Smooth muscle cell (in vitro differentiated cells): ENCODE measurements around the gene LRRC23. TPM values are rescaled to one million over a fixed set of nuclear protein-coding genes. Genes with fewer than 3 reads are reported as not detected.

Source experiments
- DNase-seq: peaks from one replicate; lab custom pipeline; 2025; ENCODE audit not compliant: unreplicated experiment; lab: John Stamatoyannopoulos, UW
- H2AFZ ChIP-seq: fragments of 200-600 bp; sonication (generic); 2 replicates; pipeline ENCODE4 v1.6.0; 2016; ENCODE audit warnings: antibody characterized with exemption, low read depth, mild to moderate bottlenecking
- H3F3A ChIP-seq: fragments of 200-600 bp; sonication (generic); 2 replicates; pipeline ENCODE4 v1.6.0; 2017; ENCODE audit warnings: antibody characterized with exemption, low read depth
- H3K27ac ChIP-seq: fragments of 200-600 bp; sonication (generic); 2 replicates; pipeline ENCODE4 v1.5.1; 2016; ENCODE audit warnings: low read depth, mild to moderate bottlenecking
- H3K27me3 ChIP-seq: fragments of 200-600 bp; sonication (generic); 2 replicates; pipeline ENCODE4 v1.6.1; 2016; ENCODE audit warnings: low read depth, mild to moderate bottlenecking
- H3K36me3 ChIP-seq: fragments of 200-600 bp; sonication (generic); 2 replicates; pipeline ENCODE4 v1.5.1; 2016; ENCODE audit warnings: low read depth
- H3K4me1 ChIP-seq: fragments of 200-600 bp; sonication (generic); 2 replicates; pipeline ENCODE4 v1.5.1; 2016; ENCODE audit warnings: low read depth
- H3K4me2 ChIP-seq: fragments of 200-600 bp; sonication (generic); 2 replicates; pipeline ENCODE4 v1.6.0; 2016; ENCODE audit warnings: mild to moderate bottlenecking
- H3K4me3 ChIP-seq: fragments of 200-600 bp; sonication (generic); 2 replicates; pipeline ENCODE4 v1.5.1; 2016; ENCODE audit warnings: mild to moderate bottlenecking
- H3K79me2 ChIP-seq: fragments of 200-600 bp; sonication (generic); 2 replicates; pipeline ENCODE4 v1.6.0; 2016; ENCODE audit warnings: low read depth, mild to moderate bottlenecking
- H3K9ac ChIP-seq: fragments of 200-600 bp; sonication (generic); 2 replicates; pipeline ENCODE4 v1.6.0; 2016; ENCODE audit warnings: low read depth
- H3K9me3 ChIP-seq: fragments of 200-600 bp; sonication (generic); replicated peaks from 2 replicates; pipeline ENCODE4 v1.5.1; 2016; ENCODE audit warnings: low read depth
- H4K20me1 ChIP-seq: fragments of 200-600 bp; sonication (generic); 2 replicates; pipeline ENCODE4 v1.6.0; 2016; ENCODE audit warnings: low read depth
- CTCF ChIP-seq: fragments of 200-600 bp; sonication (generic); IDR thresholded peaks from 2 replicates; pipeline ENCODE4 v1.5.1; 2017; ENCODE audit warnings: borderline replicate concordance, mild to moderate bottlenecking, antibody characterized with exemption; ENCODE audit not compliant: insufficient read depth, poor library complexity, severe bottlenecking
- WGBS: methylation state at CpG from one replicate; pipeline ENCODE4 v1.1.7; 2016; ENCODE audit warnings: low lambda C conversion rate; 5-methylcytosine and 5-hydroxymethylcytosine counted together
- microRNA counts: library from miRNA; unstranded; fragments of <30 nt; microRNA quantifications from one replicate; lab custom pipeline; 2016
- microRNA-seq: library from miRNA; unstranded; fragments of <30 nt; microRNA quantifications from one replicate; pipeline ENCODE4, GENCODE V29; 2016; ENCODE audit warnings: borderline number of aligned reads
- polyA plus RNA-seq: library from polyadenylated mRNA; unstranded; fragments of >200 nt; fragmentation: Nextera tagmentation; extraction: Ambion mirVana; gene quantifications from 2 replicates; pipeline ENCODE4 v1.2.1, GENCODE V29; 2016
- small RNA-seq: library from RNA; depleted of rRNA; stranded (forward); fragments of <200 nt; gene quantifications from one replicate; pipeline ENCODE3, GENCODE V24; 2014
- total RNA-seq: library from RNA; depleted of rRNA; stranded (reverse); fragments of >200 nt; gene quantifications from 2 replicates; pipeline ENCODE4 v1.2.3, GENCODE V29; 2014

Gene LRRC23
- total and polyA plus RNA-seq, 2 experiments from 2014 or later: 14.2 to 19.5 TPM

- H3K27ac ChIP-seq: peak overlapping the region; percentile 96
- H3F3A ChIP-seq: peaks cover 39% of the 10 kb centered on the region
- H3K9ac ChIP-seq: peak overlapping the region; percentile 29
- no peaks in the 10 kb centered on the region for H3K27me3 ChIP-seq
- 49% methylated on average over 25 of the region's 25 CpGs for WGBS
- H3K9me3 ChIP-seq: no peaks in the 10 kb centered on the region
- no peaks in the 10 kb centered on the region for H3K79me2 ChIP-seq
- peaks cover 19% of the 10 kb centered on the region for H3K4me1 ChIP-seq
- peaks cover 5% of the 10 kb centered on the region for H4K20me1 ChIP-seq
- peak overlapping the region; percentile 75 for H3K4me2 ChIP-seq
- no peak for TF ChIP-seq CTCF
- H2AFZ ChIP-seq: no peak overlapping the region
- DNase-seq: no peak
- peak overlapping the region; percentile 56 for H3K4me3 ChIP-seq
- H3K36me3 ChIP-seq: no peaks in the 10 kb centered on the region
These were observed 57.8 kb downstream of the LRRC23 start for GRCh38 chr12:6962285-6963015.

GRCh38 chr12:6963016-6963731 is 58.6 kb downstream of the LRRC23 start:
- peak overlapping the region; percentile 96 for H3K27ac ChIP-seq
- peak overlapping the region; percentile 56 for H3K4me3 ChIP-seq
- H3K79me2 ChIP-seq: no peaks in the 10 kb centered on the region
- peak overlapping the region; percentile 76 for H3K9ac ChIP-seq
- peaks cover 5% of the 10 kb centered on the region for H4K20me1 ChIP-seq
- no peak for TF ChIP-seq CTCF
- peaks cover 41% of the 10 kb centered on the region for H3F3A ChIP-seq
- no peaks in the 10 kb centered on the region for H3K9me3 ChIP-seq
- peaks cover 19% of the 10 kb centered on the region for H3K4me1 ChIP-seq
- H2AFZ ChIP-seq: no peak overlapping the region
- WGBS: 41% methylated on average over 6 of the region's 32 CpGs
- no peaks in the 10 kb centered on the region for H3K36me3 ChIP-seq
- H3K4me2 ChIP-seq: peak overlapping the region; percentile 75
- no peaks in the 10 kb centered on the region for H3K27me3 ChIP-seq
- no peak for DNase-seq

MicroRNAs within 50 kb of the gene (microRNA counts, 767-probe panel; counts per million panel counts)
- microRNA hsa-miR-141-3p (lab: Ali Mortazavi, UCI) (4,647 counts per million, percentile 21 among the panel's probes with 10 or more counts), microRNA hsa-miR-200c-3p (lab: Ali Mortazavi, UCI) (10,783 counts per million, percentile 88 among the panel's probes with 10 or more counts)

Small RNA genes lying within 50 kb of the gene (microRNA-seq; reads per million reads assigned to microRNA genes)
- gene MIR141: 684 reads per million, percentile 76 among the genes with 10 or more reads in this experiment
- gene MIR200C: 31,635 reads per million, percentile 99 among the genes with 10 or more reads in this experiment

Small RNA genes lying within 50 kb of the gene (small RNA-seq; reads per million reads assigned to genes)
- gene MIR141 (41.1 reads per million, percentile 95 among the genes with 10 or more reads in this experiment), gene MIR200C (25.6 reads per million, percentile 92 among the genes with 10 or more reads in this experiment), gene RNU7-1 (not detected)

Other genes starting within 250 kb of the LRRC23 start
- 24.8 and 45.0 TPM in 2 replicates for gene ING4, start 241.7 kb upstream of the LRRC23 start, total RNA-seq
- 27.0 and 33.5 TPM in 2 replicates for gene ING4, start 241.7 kb upstream of the LRRC23 start, polyA plus RNA-seq
- gene ZNF384, start 215.4 kb upstream of the LRRC23 start, total RNA-seq: 30.0 and 31.0 TPM in 2 replicates
- 36.1 and 38.6 TPM in 2 replicates for gene ZNF384, start 215.4 kb upstream of the LRRC23 start, polyA plus RNA-seq
- gene PIANP, start 204.0 kb upstream of the LRRC23 start, total RNA-seq: 1.4 TPM in 1 of 2 replicates, not detected in the other
- 2.8 and 3.8 TPM in 2 replicates for gene PIANP, start 204.0 kb upstream of the LRRC23 start, polyA plus RNA-seq
- gene COPS7A, start 180.8 kb upstream of the LRRC23 start, total RNA-seq: 56.6 and 59.6 TPM in 2 replicates
- gene COPS7A, start 180.8 kb upstream of the LRRC23 start, polyA plus RNA-seq: 78.0 and 105 TPM in 2 replicates
- 182 and 185 TPM in 2 replicates for gene MLF2, start 151.7 kb upstream of the LRRC23 start, total RNA-seq
- gene MLF2, start 151.7 kb upstream of the LRRC23 start, polyA plus RNA-seq: 381 and 398 TPM in 2 replicates
- 115 and 125 TPM in 2 replicates for gene PTMS, start 138.5 kb upstream of the LRRC23 start, total RNA-seq
- gene PTMS, start 138.5 kb upstream of the LRRC23 start, polyA plus RNA-seq: 379 and 381 TPM in 2 replicates
- gene LAG3, start 132.3 kb upstream of the LRRC23 start, total RNA-seq: 0.18 and 1.0 TPM in 2 replicates
- 1.7 and 3.7 TPM in 2 replicates for gene LAG3, start 132.3 kb upstream of the LRRC23 start, polyA plus RNA-seq
- 0.13 and 0.22 TPM in 2 replicates for gene CD4, start 115.3 kb upstream of the LRRC23 start, total RNA-seq
- gene CD4, start 115.3 kb upstream of the LRRC23 start, polyA plus RNA-seq: 1.3 and 2.5 TPM in 2 replicates
- 0.76 and 2.9 TPM in 2 replicates for gene GPR162, start 83.0 kb upstream of the LRRC23 start, total RNA-seq
- 2.1 and 3.0 TPM in 2 replicates for gene GPR162, start 83.0 kb upstream of the LRRC23 start, polyA plus RNA-seq
- 36.7 and 42.8 TPM in 2 replicates for gene P3H3, start 76.4 kb upstream of the LRRC23 start, total RNA-seq
- 106 and 108 TPM in 2 replicates for gene P3H3, start 76.4 kb upstream of the LRRC23 start, polyA plus RNA-seq
- gene GNB3, start 63.9 kb upstream of the LRRC23 start, total RNA-seq: 4.0 and 6.2 TPM in 2 replicates
- gene GNB3, start 63.9 kb upstream of the LRRC23 start, polyA plus RNA-seq: 4.8 and 6.3 TPM in 2 replicates
- 5.3 and 7.4 TPM in 2 replicates for gene CDCA3, start 53.5 kb upstream of the LRRC23 start, total RNA-seq
- 9.4 and 10.6 TPM in 2 replicates for gene CDCA3, start 53.5 kb upstream of the LRRC23 start, polyA plus RNA-seq
- 51.3 and 52.5 TPM in 2 replicates for gene USP5, start 52.7 kb upstream of the LRRC23 start, total RNA-seq
- 63.1 and 64.9 TPM in 2 replicates for gene USP5, start 52.7 kb upstream of the LRRC23 start, polyA plus RNA-seq
- gene TPI1, start 37.3 kb upstream of the LRRC23 start, total RNA-seq: 1,112 and 1,199 TPM in 2 replicates
- gene TPI1, start 37.3 kb upstream of the LRRC23 start, polyA plus RNA-seq: 2,097 and 2,100 TPM in 2 replicates
- gene SPSB2, start 31.5 kb upstream of the LRRC23 start, total RNA-seq: 2.3 and 2.5 TPM in 2 replicates
- 5.9 and 7.9 TPM in 2 replicates for gene SPSB2, start 31.5 kb upstream of the LRRC23 start, polyA plus RNA-seq
- gene ENO2, start 9.8 kb downstream of the LRRC23 start, total RNA-seq: 52.5 and 58.8 TPM in 2 replicates
- gene ENO2, start 9.8 kb downstream of the LRRC23 start, polyA plus RNA-seq: 105 and 127 TPM in 2 replicates
- gene ATN1, start 23.1 kb downstream of the LRRC23 start, total RNA-seq: 9.9 and 30.4 TPM in 2 replicates
- 28.8 and 36.1 TPM in 2 replicates for gene ATN1, start 23.1 kb downstream of the LRRC23 start, polyA plus RNA-seq
- gene RNU7-1, start 39.0 kb downstream of the LRRC23 start, total RNA-seq: not detected in 2 replicates
- not detected in 2 replicates for gene RNU7-1, start 39.0 kb downstream of the LRRC23 start, polyA plus RNA-seq
- 433 and 494 TPM in 2 replicates for gene C12orf57, start 39.2 kb downstream of the LRRC23 start, total RNA-seq
- 360 and 397 TPM in 2 replicates for gene C12orf57, start 39.2 kb downstream of the LRRC23 start, polyA plus RNA-seq
- gene PTPN6, start 46.5 kb downstream of the LRRC23 start, total RNA-seq: 4.3 and 5.5 TPM in 2 replicates
- 2.8 and 8.7 TPM in 2 replicates for gene PTPN6, start 46.5 kb downstream of the LRRC23 start, polyA plus RNA-seq
- gene PHB2, start 65.8 kb downstream of the LRRC23 start, total RNA-seq: 148 and 162 TPM in 2 replicates
- 139 and 155 TPM in 2 replicates for gene PHB2, start 65.8 kb downstream of the LRRC23 start, polyA plus RNA-seq
- gene EMG1, start 66.1 kb downstream of the LRRC23 start, total RNA-seq: 21.9 and 26.5 TPM in 2 replicates
- 54.4 and 62.0 TPM in 2 replicates for gene EMG1, start 66.1 kb downstream of the LRRC23 start, polyA plus RNA-seq
- 16.9 and 28.3 TPM in 2 replicates for gene LPCAT3, start 113.7 kb downstream of the LRRC23 start, total RNA-seq
- 34.3 and 35.9 TPM in 2 replicates for gene LPCAT3, start 113.7 kb downstream of the LRRC23 start, polyA plus RNA-seq
- 38.5 and 65.7 TPM in 2 replicates for gene C1S, start 155.9 kb downstream of the LRRC23 start, total RNA-seq
- 61.1 and 69.2 TPM in 2 replicates for gene C1S, start 155.9 kb downstream of the LRRC23 start, polyA plus RNA-seq
- gene C1R, start 187.6 kb downstream of the LRRC23 start, total RNA-seq: 51.2 and 58.9 TPM in 2 replicates
- 78.7 and 83.8 TPM in 2 replicates for gene C1R, start 187.6 kb downstream of the LRRC23 start, polyA plus RNA-seq
- 18.5 and 21.1 TPM in 2 replicates for gene C1RL, start 204.4 kb downstream of the LRRC23 start, total RNA-seq
- gene C1RL, start 204.4 kb downstream of the LRRC23 start, polyA plus RNA-seq: 8.7 and 9.8 TPM in 2 replicates
- not detected in 2 replicates for gene RBP5, start 224.1 kb downstream of the LRRC23 start, total RNA-seq
- gene RBP5, start 224.1 kb downstream of the LRRC23 start, polyA plus RNA-seq: 0.21 and 2.3 TPM in 2 replicates
- 26.5 and 51.0 TPM in 2 replicates for gene CLSTN3, start 225.5 kb downstream of the LRRC23 start, total RNA-seq
- 12.4 and 25.4 TPM in 2 replicates for gene CLSTN3, start 225.5 kb downstream of the LRRC23 start, polyA plus RNA-seq